Skeletal muscle tissue (tissue), 4 donors: Measurements from ENCODE around the gene SPAG9. TPM values are rescaled to one million over a fixed set of nuclear protein-coding genes. Genes with fewer than 3 reads are reported as not detected.
"Not testable (repeated sequence)": the region's sequence is repeated elsewhere in the genome, so short reads cannot be mapped to it uniquely, and the experiment has no call there.

Source experiments
- H3K27ac ChIP-seq: one replicate; pipeline ENCODE4 v1.7.0; 2013; ENCODE audit warnings: mild to moderate bottlenecking, low read depth, low read length, inconsistent platforms
- H3K27me3 ChIP-seq, 3 donors: one replicate each; pipeline ENCODE4 v1.7.0; 2013; ENCODE audit warnings: low read length in 3 of 3; ENCODE audit not compliant: control insufficient read depth in 3 of 3, insufficient read depth in 3 of 3
- H3K36me3 ChIP-seq, 3 donors: one replicate each; pipeline ENCODE4 v1.7.0; 2013; ENCODE audit warnings: low read length in 3 of 3; ENCODE audit not compliant: control insufficient read depth in 3 of 3, insufficient read depth in 3 of 3
- H3K4me1 ChIP-seq, 3 donors: one replicate each; pipeline ENCODE4 v1.7.0; 2013; ENCODE audit warnings: low read length in 3 of 3, mild to moderate bottlenecking in 3 of 3; ENCODE audit not compliant: control insufficient read depth in 3 of 3, insufficient read depth in 3 of 3
- H3K4me3 ChIP-seq, 3 donors: one replicate each; pipeline ENCODE4 v1.7.0; 2013; ENCODE audit warnings: low read length in 3 of 3
- H3K9ac ChIP-seq, 3 donors: one replicate each; pipeline ENCODE4 v1.7.0; 2013; ENCODE audit warnings: low read length in 3 of 3, mild to moderate bottlenecking in 3 of 3, moderate library complexity in 2 of 3, low read depth in 1 of 3
- H3K9me3 ChIP-seq, 3 donors: one replicate each; pipeline ENCODE4 v1.7.0; 2013; ENCODE audit warnings: low read length in 3 of 3; ENCODE audit not compliant: control insufficient read depth in 3 of 3
- total RNA-seq: library from RNA; depleted of rRNA; stranded (reverse); fragments of >200 nt; gene quantifications from one replicate; pipeline ENCODE4 v1.2.3, GENCODE V29; 2014
- donor health status: Osteomylitis.

Gene SPAG9
- total RNA-seq, 1 donor from 2014 or later: 92.9 TPM

DNA sequence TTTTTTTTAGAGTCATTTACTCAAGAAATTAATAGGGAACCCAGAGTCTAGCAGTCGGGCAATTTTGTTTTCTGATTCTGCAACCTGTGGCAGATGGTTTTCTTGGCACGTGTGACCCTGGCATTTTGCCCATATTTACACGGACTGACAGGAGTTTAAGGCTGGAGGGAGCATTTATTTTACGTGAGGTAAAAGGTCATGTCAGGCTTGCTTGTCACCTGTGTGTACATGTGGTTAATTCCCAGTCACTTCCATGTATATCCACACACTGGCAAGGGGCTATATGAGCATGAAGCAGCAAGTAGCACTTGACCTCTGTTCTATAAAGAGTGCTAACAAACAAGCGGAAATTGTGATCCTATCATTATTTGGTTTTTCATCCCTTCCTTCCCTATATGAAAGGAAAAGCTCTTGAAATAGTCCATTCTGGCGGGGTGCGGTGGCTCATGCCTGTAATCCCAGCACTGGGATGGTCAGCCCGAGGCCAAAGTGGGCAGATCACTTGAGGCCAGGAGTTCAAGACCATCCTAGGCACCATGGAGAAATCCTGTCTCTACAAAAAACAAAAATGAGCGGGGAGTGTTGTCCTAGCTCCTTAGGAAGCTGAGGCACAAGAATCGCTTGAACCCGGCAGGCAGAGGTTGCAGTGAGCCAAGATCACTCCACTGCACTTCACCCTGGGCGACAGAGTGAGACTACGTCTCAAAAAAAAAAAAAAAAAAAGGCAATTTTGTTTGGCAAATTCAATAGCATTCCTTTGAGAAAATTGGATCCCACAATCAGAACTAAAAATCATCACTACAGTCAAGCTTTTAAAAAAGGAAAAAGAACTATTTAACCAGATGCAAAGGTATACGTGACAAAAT, 2.1 kb downstream of the SPAG9 start:
- H3K27ac ChIP-seq: peak overlapping the region; percentile 98
- no peaks in the 10 kb centered on the region for H3K36me3 ChIP-seq
- H3K4me3 ChIP-seq: peak overlapping the region; percentile 79 to 100 (median 98)
- H3K9me3 ChIP-seq: no peaks in the 10 kb centered on the region
- no peaks in the 10 kb centered on the region for H3K27me3 ChIP-seq
- peaks cover 17 to 39% (median 23%) of the 10 kb centered on the region in 3 donors for H3K4me1 ChIP-seq
- peak overlapping the region; percentile 94 to 100 (median 97) for H3K9ac ChIP-seq

DNA sequence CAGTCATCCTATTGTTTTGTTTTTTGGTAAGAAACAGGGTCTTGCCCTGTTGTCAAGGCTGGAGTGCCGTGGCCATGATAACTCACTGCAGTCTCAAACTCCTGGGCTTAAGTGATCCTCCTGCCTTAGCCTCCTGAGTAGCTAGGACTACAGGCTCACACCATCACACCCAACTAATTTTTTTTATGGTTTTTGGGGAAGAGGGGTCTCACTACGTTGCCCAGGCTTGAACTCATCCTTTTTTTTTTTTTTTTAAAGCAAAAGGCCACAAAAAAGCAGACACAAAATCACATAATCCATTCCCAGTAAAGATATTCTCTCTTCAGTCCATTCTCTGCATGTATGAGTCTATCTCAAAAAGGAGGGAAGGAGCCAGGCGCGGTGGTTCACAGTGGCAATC, 5.5 kb downstream of the SPAG9 start:
- Histone ChIP-seq H3K9me3 (no peaks in the 10 kb centered on the region), H3K4me3 (no peak overlapping the region), H3K4me1 (peaks cover 17 to 25% (median 23%) of the 10 kb centered on the region in 3 donors)

DNA sequence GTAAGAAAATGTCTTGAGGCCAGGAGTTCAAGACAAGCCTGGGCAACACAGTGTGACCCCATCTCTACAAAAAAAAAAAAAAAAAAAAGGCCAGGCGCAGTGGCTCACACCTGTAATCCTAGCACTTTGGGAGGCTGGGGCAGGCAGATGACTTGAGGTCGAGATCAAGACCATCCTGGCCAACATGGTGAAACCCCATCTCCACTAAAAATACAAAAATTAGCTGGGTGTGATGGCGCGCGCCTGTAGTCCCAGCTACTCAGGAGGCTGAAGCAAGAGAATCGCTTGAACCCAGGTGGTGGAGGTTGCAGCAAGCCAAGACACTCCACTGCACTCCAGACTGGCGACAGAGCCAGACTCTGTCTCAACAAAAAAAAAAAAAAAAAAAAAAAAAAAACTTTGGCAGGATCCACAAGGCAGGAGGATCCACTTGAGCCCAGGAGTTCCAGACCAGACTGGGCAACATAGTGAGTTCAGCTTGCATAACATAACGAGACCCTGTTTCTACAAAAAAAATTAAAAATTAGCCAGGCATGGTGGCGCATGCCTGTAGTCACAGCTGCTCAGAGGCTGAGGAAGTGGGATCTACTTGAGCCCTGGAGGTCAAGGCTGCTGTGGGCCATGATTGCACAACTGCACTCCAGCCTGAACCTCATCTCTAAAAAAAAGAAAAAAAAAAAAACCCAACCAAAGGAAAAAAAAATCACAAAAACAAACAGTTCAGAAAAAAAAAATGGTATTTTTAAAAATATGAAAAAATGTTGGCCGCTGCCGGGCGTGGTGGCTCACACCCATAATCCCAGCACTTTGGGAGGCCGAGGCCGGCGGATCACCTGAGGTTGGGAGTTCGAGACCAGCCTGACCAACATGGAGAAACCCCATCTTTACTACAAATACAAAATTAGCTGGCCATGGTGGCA, 8.1 kb downstream of the SPAG9 start:
- H3K27me3 ChIP-seq, H3K36me3 ChIP-seq, H3K9ac ChIP-seq, H3K4me3 ChIP-seq, H3K9me3 ChIP-seq, H3K4me1 ChIP-seq, H3K27ac ChIP-seq: not testable (repeated sequence)

More for the DNA sequence above, 5.5 kb downstream of the SPAG9 start:
- Histone ChIP-seq H3K27ac (no peak overlapping the region), H3K27me3 (no peaks in the 10 kb centered on the region), H3K36me3 (no peaks in the 10 kb centered on the region), H3K9ac (no peak overlapping the region)

DNA sequence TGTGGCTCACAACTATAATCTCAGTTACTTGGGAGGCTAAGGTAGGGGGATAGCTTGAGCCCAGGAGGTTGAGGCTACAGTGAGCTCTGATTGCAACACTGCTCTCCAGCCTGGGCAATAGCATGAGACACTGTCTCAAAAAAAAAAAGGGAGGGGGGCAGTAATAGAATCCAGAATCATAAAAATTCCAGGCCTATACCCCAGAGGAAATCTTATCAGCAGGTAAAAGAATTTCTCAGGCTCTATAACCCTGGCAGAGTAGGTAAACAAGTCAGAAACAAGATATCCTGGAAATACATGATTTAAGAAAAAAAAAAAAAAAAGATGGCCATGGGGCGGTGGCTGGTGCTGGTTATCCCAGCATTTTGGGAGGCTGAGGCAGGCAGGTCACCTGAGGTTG, 12.9 kb downstream of the SPAG9 start:
- Histone ChIP-seq H3K4me1 (peaks cover 4 to 11% (median 8%) of the 10 kb centered on the region in 3 donors), H3K36me3 (no peaks in the 10 kb centered on the region), H3K9ac (no peak overlapping the region), H3K27ac (no peak overlapping the region), H3K27me3 (no peaks in the 10 kb centered on the region), H3K9me3 (no peaks in the 10 kb centered on the region), H3K4me3 (no peak overlapping the region)

DNA sequence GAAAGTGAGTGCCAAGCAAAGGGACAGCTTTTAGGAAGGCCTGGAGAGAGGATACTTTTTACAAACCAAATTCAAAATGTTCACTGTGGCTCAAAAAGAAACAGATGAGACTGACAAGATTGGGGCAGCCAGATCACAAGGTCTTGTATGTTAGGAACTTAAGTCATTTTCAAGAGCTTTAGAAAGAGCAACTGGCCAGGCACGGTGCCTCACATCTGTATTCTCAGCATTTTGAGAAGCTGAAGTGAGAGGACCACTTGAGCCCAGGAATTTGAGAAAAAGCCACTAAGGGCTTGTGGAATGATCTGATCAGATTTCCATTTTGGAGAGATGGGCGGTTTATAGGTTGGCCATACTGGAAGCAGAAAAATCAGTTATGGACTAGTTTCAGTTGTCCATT, 17.2 kb downstream of the SPAG9 start:
- peaks cover 4 to 11% (median 6%) of the 10 kb centered on the region in 3 donors for H3K4me1 ChIP-seq
- no peaks in the 10 kb centered on the region for H3K36me3 ChIP-seq
- no peaks in the 10 kb centered on the region for H3K27me3 ChIP-seq
- no peak overlapping the region for H3K4me3 ChIP-seq
- H3K27ac ChIP-seq: no peak overlapping the region
- H3K9ac ChIP-seq: no peak overlapping the region
- no peaks in the 10 kb centered on the region for H3K9me3 ChIP-seq

DNA sequence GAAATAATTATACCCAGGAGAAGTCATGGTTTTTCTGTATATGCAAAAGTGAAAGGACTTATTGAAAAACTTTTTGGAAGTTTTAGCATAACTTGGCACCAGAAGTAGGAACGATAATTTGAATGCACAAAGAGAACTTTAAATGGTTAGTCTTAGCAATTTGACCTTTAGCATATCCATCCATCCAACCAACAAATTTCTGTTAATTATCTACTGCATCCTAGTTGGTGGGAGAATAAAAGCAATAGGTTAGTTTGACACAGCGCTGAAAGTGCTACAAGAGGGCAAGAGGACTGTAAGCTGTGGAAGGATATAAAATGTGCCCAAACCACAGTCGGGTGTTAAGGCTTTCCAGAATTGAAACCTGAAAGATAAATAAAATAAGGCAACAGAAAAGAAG, 17.6 kb downstream of the SPAG9 start:
- Histone ChIP-seq H3K4me3 (no peak overlapping the region), H3K9ac (no peak overlapping the region), H3K9me3 (no peaks in the 10 kb centered on the region), H3K4me1 (peaks cover 4 to 11% (median 6%) of the 10 kb centered on the region in 3 donors), H3K27ac (no peak overlapping the region), H3K36me3 (no peaks in the 10 kb centered on the region), H3K27me3 (no peaks in the 10 kb centered on the region)

DNA sequence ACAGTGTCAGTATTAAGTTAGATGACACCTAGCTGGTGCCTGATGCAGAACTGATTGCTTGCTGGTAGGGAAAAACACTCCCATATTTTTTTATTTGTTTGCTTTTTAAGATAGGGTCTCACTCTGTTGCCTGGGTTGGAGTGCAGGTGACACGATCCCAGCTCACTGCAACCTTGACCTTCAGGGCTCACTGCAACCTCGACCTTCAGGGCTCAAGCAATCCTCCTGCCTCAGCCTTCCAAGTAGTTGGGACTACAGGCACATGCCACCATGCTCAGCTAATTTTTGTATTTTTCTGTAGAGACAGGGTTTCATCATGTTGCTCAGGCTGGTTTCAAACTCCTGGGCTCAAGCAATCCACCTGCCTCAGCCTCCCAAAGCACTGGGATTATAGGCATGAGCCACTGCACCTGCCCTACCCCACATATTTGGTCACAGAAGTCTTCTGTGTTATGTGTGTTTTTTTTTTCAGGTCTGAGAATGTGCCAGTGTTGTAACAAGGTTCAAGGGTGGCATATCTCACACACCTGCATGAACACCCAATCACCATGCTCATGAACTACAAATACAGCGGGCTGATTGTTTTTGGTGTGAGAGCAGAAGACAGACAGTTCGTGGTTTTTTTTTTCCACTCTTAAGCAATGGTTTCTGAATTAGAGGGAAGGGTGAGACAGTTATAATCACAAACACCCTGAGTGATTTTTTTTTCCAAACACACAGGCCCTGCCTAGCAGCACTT, 22.8 kb downstream of the SPAG9 start:
- Histone ChIP-seq H3K9me3 (no peaks in the 10 kb centered on the region), H3K27me3 (no peaks in the 10 kb centered on the region), H3K4me1 (peaks cover 3 to 17% (median 8%) of the 10 kb centered on the region in 3 donors), H3K27ac (no peak overlapping the region), H3K9ac (no peak overlapping the region), H3K36me3 (no peaks in the 10 kb centered on the region), H3K4me3 (no peak overlapping the region)

DNA sequence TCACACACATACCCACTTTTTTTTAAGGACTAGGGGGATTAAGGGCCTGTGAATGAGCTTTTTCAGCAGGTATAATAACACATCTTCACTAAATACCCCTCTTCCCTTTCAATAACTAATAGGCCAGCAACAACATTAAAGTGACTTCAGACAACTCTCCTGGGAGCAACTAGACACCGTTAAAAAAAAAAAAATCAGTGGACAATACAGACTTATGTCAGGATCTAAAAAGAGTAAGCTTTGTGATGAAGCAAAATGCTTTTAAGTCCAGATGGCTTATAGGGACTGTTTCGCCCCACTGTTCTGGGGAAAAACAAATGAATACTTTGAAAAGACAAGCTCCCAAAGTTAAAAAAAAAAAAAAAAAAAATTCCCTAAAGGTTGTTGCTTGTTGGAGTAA, 29.0 kb downstream of the SPAG9 start:
- peak overlapping the region in 2 of 3 donors; percentile 2 for H3K9ac ChIP-seq
- H3K27ac ChIP-seq: peak overlapping the region; percentile 31
- H3K4me3 ChIP-seq: no peak overlapping the region

DNA sequence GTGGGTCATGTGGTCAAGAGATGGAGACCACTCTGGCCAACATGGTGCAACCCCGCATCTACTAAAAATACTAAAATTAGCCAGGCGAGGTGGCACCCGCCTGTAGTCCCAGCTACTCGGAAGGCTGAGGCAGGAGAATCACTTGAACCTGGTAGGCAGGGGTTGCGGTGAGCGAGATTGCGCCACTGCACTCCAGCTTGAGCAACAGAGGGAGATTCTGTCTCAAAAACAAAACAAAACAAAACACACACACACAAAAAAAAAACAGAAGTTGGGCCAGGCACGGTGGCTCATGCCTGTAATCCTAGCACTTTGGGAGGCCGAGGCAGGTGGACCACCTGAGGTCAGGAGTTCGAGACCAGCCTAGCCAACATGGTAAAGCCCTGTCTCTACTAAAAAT, 31.8 kb downstream of the SPAG9 start:
- H3K4me1 ChIP-seq: peaks cover 8 to 13% (median 12%) of the 10 kb centered on the region in 3 donors
- H3K9me3 ChIP-seq, H3K9ac ChIP-seq, H3K27ac ChIP-seq, H3K4me3 ChIP-seq, H3K36me3 ChIP-seq, H3K27me3 ChIP-seq: not testable (repeated sequence)

More for the DNA sequence above, 29.0 kb downstream of the SPAG9 start:
- H3K27me3 ChIP-seq: no peaks in the 10 kb centered on the region
- H3K9me3 ChIP-seq: no peaks in the 10 kb centered on the region
- peaks cover 10 to 16% (median 16%) of the 10 kb centered on the region in 3 donors for H3K4me1 ChIP-seq
- H3K36me3 ChIP-seq: no peaks in the 10 kb centered on the region
